Trophoblast cell (in vitro differentiated cells and primary cell): ENCODE results near the gene CD160.

Source experiments
- DNase-seq, 2 donors: peaks; one replicate each; pipeline ENCODE4 v3.0.0-alpha.2; 2016
- H2AFZ ChIP-seq: 2 replicates; pipeline ENCODE4 v1.6.1; 2013; ENCODE audit warnings: low read length, moderate library complexity, mild to moderate bottlenecking; ENCODE audit not compliant: insufficient read depth, poor library complexity
- H2AK5ac ChIP-seq: 2 replicates; pipeline ENCODE4 v1.6.1; 2013; ENCODE audit warnings: mild to moderate bottlenecking, low read length
- H2BK120ac ChIP-seq: 2 replicates; pipeline ENCODE4 v1.6.1; 2013; ENCODE audit warnings: low read length, mild to moderate bottlenecking, moderate library complexity; ENCODE audit not compliant: insufficient read depth, poor library complexity
- H2BK12ac ChIP-seq: 2 replicates; pipeline ENCODE4 v1.6.1; 2013; ENCODE audit warnings: mild to moderate bottlenecking, low read length, moderate library complexity
- H2BK5ac ChIP-seq: 2 replicates; pipeline ENCODE4 v1.6.1; 2013; ENCODE audit warnings: low read length, low read depth, moderate library complexity, mild to moderate bottlenecking; ENCODE audit not compliant: poor library complexity
- H3K14ac ChIP-seq: 2 replicates; pipeline ENCODE4 v1.6.1; 2013; ENCODE audit warnings: mild to moderate bottlenecking, low read length
- H3K18ac ChIP-seq: 2 replicates; pipeline ENCODE4 v1.6.1; 2013; ENCODE audit warnings: mild to moderate bottlenecking, low read length
- H3K23ac ChIP-seq: 2 replicates; pipeline ENCODE4 v1.6.1; 2013; ENCODE audit warnings: low read length
- H3K27ac ChIP-seq: 2 replicates; pipeline ENCODE4 v1.5.1; 2013; ENCODE audit warnings: low read depth, mild to moderate bottlenecking, inconsistent platforms, low read length, moderate library complexity
- H3K27me3 ChIP-seq: 2 replicates; pipeline ENCODE4 v1.6.1; 2013; ENCODE audit warnings: inconsistent platforms, mild to moderate bottlenecking, low read length, moderate library complexity; ENCODE audit not compliant: insufficient read depth
- H3K36me3 ChIP-seq, 2 experiments: 1 replicate in 1 of 2; 2 replicates in 1 of 2; pipeline ENCODE4 v1.6.1; 2013; ENCODE audit warnings: low read length in 2 of 2, mild to moderate bottlenecking in 2 of 2, moderate library complexity in 1 of 2; ENCODE audit not compliant: insufficient read depth in 2 of 2, control insufficient read depth in 1 of 2
- H3K4ac ChIP-seq: 2 replicates; pipeline ENCODE4 v1.6.1; 2013; ENCODE audit warnings: low read depth, mild to moderate bottlenecking, low read length, moderate library complexity
- H3K4me1 ChIP-seq, 2 experiments: 1 replicate in 1 of 2; 2 replicates in 1 of 2; pipeline ENCODE4 v1.6.1; 2013; ENCODE audit warnings: low read length in 2 of 2, mild to moderate bottlenecking in 2 of 2, moderate library complexity in 1 of 2; ENCODE audit not compliant: insufficient read depth in 2 of 2, control insufficient read depth in 1 of 2
- H3K4me2 ChIP-seq: 2 replicates; pipeline ENCODE4 v1.6.1; 2013; ENCODE audit warnings: inconsistent platforms, mild to moderate bottlenecking, low read length, moderate library complexity
- H3K4me3 ChIP-seq: 2 replicates; pipeline ENCODE4 v1.5.1; 2013; ENCODE audit warnings: mild to moderate bottlenecking, low read depth, low read length, inconsistent platforms
- H3K79me1 ChIP-seq: one replicate; pipeline ENCODE4 v1.6.1; 2013; ENCODE audit warnings: low read length
- H3K79me2 ChIP-seq: 2 replicates; pipeline ENCODE4 v1.6.1; 2013; ENCODE audit warnings: low read length, mild to moderate bottlenecking; ENCODE audit not compliant: control insufficient read depth, insufficient read depth, poor library complexity
- H3K9ac ChIP-seq: 2 replicates; pipeline ENCODE4 v1.6.1; 2013; ENCODE audit warnings: mild to moderate bottlenecking, low read length
- H3K9me3 ChIP-seq: 2 replicates; pipeline ENCODE4 v1.6.1; 2013; ENCODE audit warnings: low read depth, mild to moderate bottlenecking, control low read depth, inconsistent platforms, low read length; ENCODE audit not compliant: insufficient read depth
- H4K12ac ChIP-seq: 2 replicates; pipeline ENCODE4 v1.6.1; 2013; ENCODE audit warnings: low read depth, mild to moderate bottlenecking, low read length, moderate library complexity
- H4K8ac ChIP-seq: 2 replicates; pipeline ENCODE4 v1.6.1; 2013; ENCODE audit warnings: low read depth, mild to moderate bottlenecking, low read length, moderate library complexity
- H4K91ac ChIP-seq: one replicate; pipeline ENCODE4 v1.6.1; 2013; ENCODE audit warnings: low read depth, mild to moderate bottlenecking, low read length, moderate library complexity
- WGBS: extraction: QIAGEN DNeasy Blood & Tissue Kit; methylation state at CpG from one replicate; pipeline ENCODE4 v1.1.7; 2013; ENCODE audit warnings: missing lambda C conversion rate; ENCODE audit not compliant: insufficient read length, insufficient coverage; ENCODE audit errors: extremely low coverage; 5-methylcytosine and 5-hydroxymethylcytosine counted together

The CD160 gene

GRCh38 chr1:145778146-145778540 lies 58.8 kb downstream of the CD160 start:
- no peak overlapping the region for H4K12ac ChIP-seq
- no peak for DNase-seq
- no peak overlapping the region for H4K8ac ChIP-seq
- no peaks in the 10 kb centered on the region for H3K9me3 ChIP-seq
- no peak overlapping the region for H2BK5ac ChIP-seq
- H2AFZ ChIP-seq: no peak overlapping the region
- WGBS: no CpG with 5 or more reads among the region's 1 CpG
- no peak overlapping the region for H3K4me2 ChIP-seq
- H3K36me3 ChIP-seq: peaks cover 2 to 4% of the 10 kb centered on the region in 2 experiments
- H3K9ac ChIP-seq: no peak overlapping the region
- H2BK120ac ChIP-seq: no peak overlapping the region
- H2AK5ac ChIP-seq: no peak overlapping the region
- no peak overlapping the region for H3K4ac ChIP-seq
- no peak overlapping the region for H3K27ac ChIP-seq
- H3K79me2 ChIP-seq: no peaks in the 10 kb centered on the region
- no peak overlapping the region for H4K91ac ChIP-seq
- no peak overlapping the region for H2BK12ac ChIP-seq
- H3K18ac ChIP-seq: no peak overlapping the region
- no peaks in the 10 kb centered on the region for H3K4me1 ChIP-seq
- no peak overlapping the region for H3K14ac ChIP-seq
- H3K23ac ChIP-seq: no peak overlapping the region
- no peak overlapping the region for H3K4me3 ChIP-seq
- H3K27me3 ChIP-seq: no peaks in the 10 kb centered on the region
- H3K79me1 ChIP-seq: no peaks in the 10 kb centered on the region

- Histone ChIP-seq H4K12ac (no peak overlapping the region), H2AK5ac (no peak overlapping the region), H3K4me1 (no peaks in the 10 kb centered on the region), H2BK120ac (no peak overlapping the region), H2AFZ (no peak overlapping the region), H3K9me3 (no peaks in the 10 kb centered on the region), H3K4me2 (no peak overlapping the region), H3K23ac (no peak overlapping the region), H2BK12ac (no peak overlapping the region), H3K36me3 (peaks cover 2 to 4% of the 10 kb centered on the region in 2 experiments), H3K4ac (no peak overlapping the region), H3K4me3 (no peak overlapping the region), H3K27me3 (no peaks in the 10 kb centered on the region), H3K79me1 (no peaks in the 10 kb centered on the region), H3K27ac (no peak overlapping the region), H3K14ac (no peak overlapping the region), H4K8ac (no peak overlapping the region), H3K79me2 (no peaks in the 10 kb centered on the region), H2BK5ac (no peak overlapping the region), H3K18ac (no peak overlapping the region), H3K9ac (no peak overlapping the region), H4K91ac (no peak overlapping the region)
- WGBS: no CpG with 5 or more reads among the region's 10 CpGs
- peak in 1 of 2 donors; percentile 58 for DNase-seq
Observed at GRCh38 chr1:145782272-145783099, 63.2 kb downstream of the CD160 start.

GRCh38 chr1:145784409-145784808 lies 65.1 kb downstream of the CD160 start:
- Histone ChIP-seq H4K12ac (no peak overlapping the region), H3K14ac (no peak overlapping the region), H3K23ac (no peak overlapping the region), H3K4ac (no peak overlapping the region), H3K18ac (no peak overlapping the region), H3K79me1 (no peaks in the 10 kb centered on the region), H2AK5ac (no peak overlapping the region), H3K9me3 (no peaks in the 10 kb centered on the region), H3K9ac (no peak overlapping the region), H4K8ac (no peak overlapping the region), H3K4me1 (no peaks in the 10 kb centered on the region), H3K79me2 (no peaks in the 10 kb centered on the region), H3K4me3 (no peak overlapping the region), H3K27ac (no peak overlapping the region), H2AFZ (no peak overlapping the region), H2BK120ac (no peak overlapping the region), H3K4me2 (no peak overlapping the region), H3K36me3 (peaks cover 2 to 5% of the 10 kb centered on the region in 2 experiments), H2BK12ac (no peak overlapping the region), H2BK5ac (no peak overlapping the region), H3K27me3 (no peaks in the 10 kb centered on the region), H4K91ac (no peak overlapping the region)
- no CpG with 5 or more reads among the region's 3 CpGs for WGBS
- no peak for DNase-seq

- Histone ChIP-seq H3K14ac (no peak overlapping the region), H3K4ac (no peak overlapping the region), H3K27ac (no peak overlapping the region), H3K4me2 (no peak overlapping the region), H3K9me3 (no peaks in the 10 kb centered on the region), H2BK5ac (no peak overlapping the region), H3K23ac (no peak overlapping the region), H3K18ac (no peak overlapping the region), H4K12ac (no peak overlapping the region), H3K36me3 (peaks cover 0 to 3% of the 10 kb centered on the region in 2 experiments), H2BK120ac (no peak overlapping the region), H3K9ac (no peak overlapping the region), H4K8ac (no peak overlapping the region), H3K4me3 (no peak overlapping the region), H3K4me1 (no peaks in the 10 kb centered on the region), H3K79me1 (no peaks in the 10 kb centered on the region), H3K79me2 (no peaks in the 10 kb centered on the region), H3K27me3 (no peaks in the 10 kb centered on the region), H2AK5ac (no peak overlapping the region), H2BK12ac (no peak overlapping the region), H2AFZ (no peak overlapping the region), H4K91ac (no peak overlapping the region)
- DNase-seq: no peak
- no CpG with 5 or more reads among the region's 1 CpG for WGBS
Observed at GRCh38 chr1:145785547-145785946, 66.2 kb downstream of the CD160 start.
